Loucy (cell line): Measurements from ENCODE around the gene STK36.

Experiments used
- H2AFZ ChIP-seq: fragments of 200-600 bp; sonication (generic); 2 replicates; pipeline ENCODE4 v1.6.0; 2016; ENCODE audit warnings: antibody characterized with exemption, mild to moderate bottlenecking, low read length, moderate library complexity
- H3F3A ChIP-seq: fragments of 200-600 bp; 2 replicates; pipeline ENCODE4 v1.6.0; 2016; ENCODE audit warnings: antibody characterized with exemption, low read depth, mild to moderate bottlenecking
- H3K27me3 ChIP-seq: fragments of 200-600 bp; sonication (generic); 2 replicates; pipeline ENCODE4 v1.6.1; 2014; ENCODE audit warnings: low read length, mild to moderate bottlenecking; ENCODE audit not compliant: insufficient read depth, poor library complexity, severe bottlenecking
- H3K36me3 ChIP-seq: fragments of 200-600 bp; sonication (generic); 2 replicates; pipeline ENCODE4 v1.6.1; 2016; ENCODE audit warnings: low read length; ENCODE audit not compliant: insufficient read depth
- H3K4me1 ChIP-seq: fragments of 200-600 bp; sonication (generic); 2 replicates; pipeline ENCODE4 v1.5.1; 2014; ENCODE audit warnings: low read length, mild to moderate bottlenecking; ENCODE audit not compliant: insufficient read depth, poor library complexity, severe bottlenecking
- H3K4me2 ChIP-seq: fragments of 200-600 bp; sonication (generic); 2 replicates; pipeline ENCODE4 v1.6.0; 2014; ENCODE audit warnings: antibody characterized with exemption, low read length, low read depth, mild to moderate bottlenecking; ENCODE audit not compliant: poor library complexity, severe bottlenecking
- H3K4me3 ChIP-seq: fragments of 200-600 bp; sonication (generic); 2 replicates; pipeline ENCODE4 v1.5.1; 2014; ENCODE audit warnings: low read length, mild to moderate bottlenecking, mixed read lengths; ENCODE audit not compliant: poor library complexity, severe bottlenecking
- H3K79me2 ChIP-seq: fragments of 200-600 bp; sonication (generic); 2 replicates; pipeline ENCODE4 v1.6.1; 2014; ENCODE audit warnings: low read length; ENCODE audit not compliant: insufficient read depth
- H3K9ac ChIP-seq: fragments of 200-600 bp; sonication (generic); 2 replicates; pipeline ENCODE4 v1.6.0; 2014; ENCODE audit warnings: mild to moderate bottlenecking, low read depth, low read length, moderate library complexity; ENCODE audit not compliant: poor library complexity, severe bottlenecking
- H3K9me2 ChIP-seq: fragments of 200-600 bp; sonication (generic); replicated peaks from 2 replicates; pipeline ENCODE4 v1.6.1; 2016; ENCODE audit warnings: low read depth, low read length, mixed read lengths
- H3K9me3 ChIP-seq: fragments of 200-600 bp; sonication (generic); 2 replicates; pipeline ENCODE4 v1.6.1; 2014; ENCODE audit warnings: mild to moderate bottlenecking, antibody characterized with exemption, low read length, low read depth; ENCODE audit not compliant: insufficient read depth
- H4K20me1 ChIP-seq: fragments of 200-600 bp; sonication (generic); 2 replicates; pipeline ENCODE4 v1.6.0; 2014; ENCODE audit warnings: antibody characterized with exemption, low read length, mild to moderate bottlenecking; ENCODE audit not compliant: insufficient read depth, poor library complexity, severe bottlenecking
- EZH2phosphoT487 ChIP-seq: fragments of 200-600 bp; IDR thresholded peaks from 2 replicates; pipeline ENCODE4 v1.6.1; 2018; ENCODE audit warnings: antibody characterized with exemption, mild to moderate bottlenecking, moderate library complexity, borderline replicate concordance
- TF ChIP-seq, protein P1 (sequence below): fragments of 200-600 bp; sonication (generic); conservative IDR thresholded peaks from 2 replicates; pipeline ENCODE4 v1.5.1; 2014; ENCODE audit warnings: mild to moderate bottlenecking, antibody characterized with exemption, low read length

Gene STK36

DNA sequence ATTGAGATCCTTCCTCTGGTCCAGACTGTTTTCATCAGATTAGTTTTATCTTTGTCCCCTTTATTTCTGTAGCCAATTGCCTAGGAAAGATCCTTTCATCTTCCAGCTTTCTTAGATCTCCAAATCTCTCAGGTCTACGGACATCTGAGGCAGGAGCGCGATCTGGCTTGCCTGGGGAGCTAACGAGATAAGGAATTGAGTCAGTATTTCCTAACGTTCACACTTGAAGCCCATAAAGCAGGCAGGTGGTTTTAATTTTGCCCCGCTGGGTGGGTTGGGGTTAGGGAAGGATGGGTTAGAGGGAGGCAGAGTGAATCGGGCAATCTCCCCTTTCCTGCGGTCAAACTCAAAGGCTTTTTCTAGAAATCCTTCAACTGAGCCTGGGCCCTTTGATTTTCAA lies 38.0 kb downstream of the STK36 start:
- no peak overlapping the region for H3K4me3 ChIP-seq
- no peaks in the 10 kb centered on the region for H3F3A ChIP-seq
- no peaks in the 10 kb centered on the region for H3K9me2 ChIP-seq
- peaks cover 35% of the 10 kb centered on the region for H3K79me2 ChIP-seq
- no peaks in the 10 kb centered on the region for H3K36me3 ChIP-seq
- no peak overlapping the region for H3K9ac ChIP-seq
- no peaks in the 10 kb centered on the region for H3K9me3 ChIP-seq
- H4K20me1 ChIP-seq, result peaks cover 23% of the 10 kb centered on the region
- no peak for TF ChIP-seq EZH2phosphoT487
- TF ChIP-seq, protein P1, sequence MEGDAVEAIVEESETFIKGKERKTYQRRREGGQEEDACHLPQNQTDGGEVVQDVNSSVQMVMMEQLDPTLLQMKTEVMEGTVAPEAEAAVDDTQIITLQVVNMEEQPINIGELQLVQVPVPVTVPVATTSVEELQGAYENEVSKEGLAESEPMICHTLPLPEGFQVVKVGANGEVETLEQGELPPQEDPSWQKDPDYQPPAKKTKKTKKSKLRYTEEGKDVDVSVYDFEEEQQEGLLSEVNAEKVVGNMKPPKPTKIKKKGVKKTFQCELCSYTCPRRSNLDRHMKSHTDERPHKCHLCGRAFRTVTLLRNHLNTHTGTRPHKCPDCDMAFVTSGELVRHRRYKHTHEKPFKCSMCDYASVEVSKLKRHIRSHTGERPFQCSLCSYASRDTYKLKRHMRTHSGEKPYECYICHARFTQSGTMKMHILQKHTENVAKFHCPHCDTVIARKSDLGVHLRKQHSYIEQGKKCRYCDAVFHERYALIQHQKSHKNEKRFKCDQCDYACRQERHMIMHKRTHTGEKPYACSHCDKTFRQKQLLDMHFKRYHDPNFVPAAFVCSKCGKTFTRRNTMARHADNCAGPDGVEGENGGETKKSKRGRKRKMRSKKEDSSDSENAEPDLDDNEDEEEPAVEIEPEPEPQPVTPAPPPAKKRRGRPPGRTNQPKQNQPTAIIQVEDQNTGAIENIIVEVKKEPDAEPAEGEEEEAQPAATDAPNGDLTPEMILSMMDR, result no peak
- no peaks in the 10 kb centered on the region for H3K27me3 ChIP-seq
- peak overlapping the region; percentile 86 for H2AFZ ChIP-seq
- no peak overlapping the region for H3K4me2 ChIP-seq
- H3K4me1 ChIP-seq, result peaks cover 30% of the 10 kb centered on the region

DNA sequence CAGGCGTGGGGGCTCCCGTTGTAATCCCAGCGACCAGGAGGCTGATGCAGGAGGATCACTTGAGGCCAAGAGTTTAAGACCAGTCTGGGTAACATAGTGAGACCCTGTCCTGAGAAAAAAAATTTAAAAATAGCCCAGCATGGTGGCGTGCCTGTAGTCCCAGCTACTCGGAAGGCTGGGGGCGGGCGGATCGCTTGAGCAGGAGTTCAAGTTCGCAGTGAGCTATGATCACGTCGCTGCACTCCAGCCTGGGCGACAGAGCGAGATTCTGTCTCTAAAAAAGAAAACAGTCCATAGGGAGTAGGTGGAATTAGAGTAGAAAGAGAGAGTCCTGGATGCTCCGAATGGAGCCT lies 38.4 kb downstream of the STK36 start:
- Histone ChIP-seq H3K9me2 (no peaks in the 10 kb centered on the region), H3K27me3 (no peaks in the 10 kb centered on the region), H3K9me3 (no peaks in the 10 kb centered on the region), H3K9ac (no peak overlapping the region), H3F3A (no peaks in the 10 kb centered on the region), H4K20me1 (peaks cover 23% of the 10 kb centered on the region), H3K36me3 (no peaks in the 10 kb centered on the region), H3K4me2 (no peak overlapping the region), H2AFZ (peak overlapping the region; percentile 86), H3K79me2 (peaks cover 35% of the 10 kb centered on the region), H3K4me3 (no peak overlapping the region), H3K4me1 (peaks cover 30% of the 10 kb centered on the region)
- TF ChIP-seq, protein P1, result no peak
- TF ChIP-seq EZH2phosphoT487, result no peak

DNA sequence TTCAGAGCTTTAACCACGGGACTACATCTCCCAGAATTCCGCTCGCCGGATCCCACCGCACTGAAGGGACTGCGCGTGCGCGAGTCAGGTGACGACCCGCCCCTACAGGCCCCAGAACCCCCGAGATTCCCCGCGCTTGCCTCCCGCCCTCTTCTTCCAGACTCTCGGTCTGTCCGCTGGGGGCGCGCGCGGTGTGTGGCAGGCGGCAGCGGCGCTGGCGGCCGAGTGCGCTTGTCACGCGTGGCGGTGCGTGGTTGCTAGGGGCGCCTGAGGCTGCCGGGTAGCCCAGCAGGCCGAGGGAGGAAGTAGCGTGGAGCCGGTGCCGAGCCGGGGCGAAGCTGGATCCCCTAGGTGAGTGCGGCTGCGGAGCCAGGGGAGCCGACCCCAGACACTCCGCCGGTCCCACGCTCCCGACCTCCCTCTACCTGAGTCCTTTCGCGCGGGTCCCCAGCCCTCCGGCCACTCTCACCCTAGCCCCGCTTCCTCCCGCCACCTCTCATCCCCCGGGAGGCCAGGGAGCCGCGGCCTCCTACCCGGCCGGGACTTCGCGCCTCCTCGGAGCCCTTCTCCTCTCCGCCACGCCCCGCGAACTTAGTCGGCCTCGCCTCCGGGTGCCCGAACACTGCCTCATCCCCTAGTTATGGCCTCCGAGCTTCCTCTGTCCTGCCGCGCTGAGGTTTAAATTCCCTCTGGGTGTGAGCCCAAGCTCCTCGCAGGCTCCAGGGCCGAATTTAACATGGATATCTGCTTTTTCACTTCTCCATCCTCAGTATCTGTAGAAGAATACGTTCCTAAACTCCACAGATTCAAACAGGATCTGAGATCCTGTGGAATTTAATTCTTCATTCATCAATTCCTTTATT lies 39.0 kb downstream of the STK36 start, which contains the start of gene TTLL4:
TTLL4 (plus strand) TSS at position 149 of the 863 bp plus-strand sequence. CDS start 26,842 bp downstream, outside the sequence.
- peaks cover 30% of the 10 kb centered on the region for H3K4me1 ChIP-seq
- no peaks in the 10 kb centered on the region for H3K27me3 ChIP-seq
- no peaks in the 10 kb centered on the region for H3K36me3 ChIP-seq
- no peaks in the 10 kb centered on the region for H3F3A ChIP-seq
- TF ChIP-seq, protein P1, result peak; percentile 73
- no peak for TF ChIP-seq EZH2phosphoT487
- peaks cover 35% of the 10 kb centered on the region for H3K79me2 ChIP-seq
- peak within 1 kb of the TSS; percentile 76 for H3K4me2 ChIP-seq
- H3K9ac ChIP-seq, result peak within 1 kb of the TSS; percentile 71
- peaks cover 23% of the 10 kb centered on the region for H4K20me1 ChIP-seq
- peak within 1 kb of the TSS; percentile 79 for H3K4me3 ChIP-seq
- peak within 1 kb of the TSS; percentile 91 for H2AFZ ChIP-seq
- no peaks in the 10 kb centered on the region for H3K9me3 ChIP-seq
- no peaks in the 10 kb centered on the region for H3K9me2 ChIP-seq
